ENCODE measurements around the gene RXRB. TPM values are rescaled to one million over a fixed set of nuclear protein-coding genes. Genes with fewer than 3 reads are reported as not detected.

Gene RXRB
- total and polyA plus RNA-seq, 2 donors (not counting 1 experiment from before 2014, with no cell fraction given), result 88.3 to 99.9 TPM

- 46% methylated on average over 7 of the region's 9 CpGs for WGBS (ENCODE audit: insufficient coverage)
- peaks cover 24% of the 10 kb centered on the region for H3K27me3 Mint-ChIP-seq
- TF ChIP-seq CTCF (IDR thresholded peaks at IDR 0.05) (no peak), EZH2 (IDR thresholded peaks at IDR 0.05; ENCODE audit: borderline replicate concordance, insufficient read depth, low read depth, low read length, poor library complexity, severe bottlenecking) (no peak)
These were observed 30.1 kb downstream of the RXRB start for GRCh38 chr6:33170176-33171015.

More at GRCh38 chr6:33170176-33171015, 30.1 kb downstream of the RXRB start:
- no peak overlapping the region for H3K27ac ChIP-seq (ENCODE audit: low read length in 2 of 2)
- peaks cover 0 to 10% of the 10 kb centered on the region in 2 donors for H3K4me1 ChIP-seq (ENCODE audit: control insufficient read depth in 2 of 2, insufficient read depth in 2 of 2, low read length in 2 of 2)
- Mint-ChIP-seq H3K4me3 (no peak overlapping the region), H3K4me1 (peaks cover 9% of the 10 kb centered on the region), H3K27ac (no peak overlapping the region), H3K9me3 (ENCODE audit: insufficient read depth) (no peaks in the 10 kb centered on the region)
- no peaks in the 10 kb centered on the region for H3K9me3 ChIP-seq (ENCODE audit: control extremely low read depth in 1 of 3, control insufficient read depth in 2 of 3, insufficient read depth in 1 of 3, low read length in 2 of 3)
- H3K36me3 ChIP-seq (replicated peaks in 1 of 2; ENCODE audit: control extremely low read depth in 1 of 2, control insufficient read depth in 1 of 2, extremely low read depth in 1 of 2, insufficient read depth in 2 of 2, low read length in 1 of 2), result no peaks in the 10 kb centered on the region
- no peak overlapping the region for H3K4me2 ChIP-seq (replicated peaks; ENCODE audit: low read depth, low read length, poor library complexity, severe bottlenecking)
- H3K9ac ChIP-seq (ENCODE audit: low read length), result no peak overlapping the region
- H4K20me1 ChIP-seq (ENCODE audit: control insufficient read depth, insufficient read depth, low read length, poor library complexity, severe bottlenecking), result no peaks in the 10 kb centered on the region
- no peaks in the 10 kb centered on the region for H3K79me2 ChIP-seq (ENCODE audit: control insufficient read depth, insufficient read depth, low read length)
- ChIA-PET CTCF (interaction anchor here (0.7 to 1.2 kb wide), 2 partner anchors 27 to 78 kb away, joined by 3 to 4 read pairs; no protein-coding TSS in a partner anchor), POLR2A (interaction anchor here (0.7 kb wide), 1 partner anchor 175 kb away, joined by 4 read pairs; no protein-coding TSS in a partner anchor)
- H2AFZ ChIP-seq (ENCODE audit: insufficient read depth, low read depth, low read length, poor library complexity, severe bottlenecking), result no peak overlapping the region
- no peak for DNase-seq
- H3K27me3 ChIP-seq (replicated peaks in 1 of 4; ENCODE audit: control extremely low read depth in 1 of 4, control insufficient read depth in 3 of 4, insufficient read depth in 4 of 4, low read length in 3 of 4), result peaks cover 0 to 17% (median 5%) of the 10 kb centered on the region in 4 experiments
- ATAC-seq (ENCODE audit: low read depth), result peak; percentile 68
- intact Hi-C loops (cut with micrococcal nuclease), result no loop called here
- H3K4me3 ChIP-seq (ENCODE audit: control extremely low read depth in 1 of 5, extremely low read depth in 1 of 5, insufficient read depth in 1 of 5, low read depth in 2 of 5, low read length in 4 of 5), result no peak overlapping the region

Data from B cell (primary cell).